Natural killer cell treated with Interleukin-12 subunit alpha and Interleukin-12 subunit beta and Interleukin-15 and Interleukin-18, amount 100 ng/mL, for 72 hours (primary cell): ENCODE measurements around the gene PRCD. TPM values are rescaled to one million over a fixed set of nuclear protein-coding genes. Genes with fewer than 3 reads are reported as not detected.

Source experiments
- ATAC-seq, 2 donors: fragments of 150-1000 bp; cut with Tn5 transposase in 1 of 2; sonication (Bioruptor Pico), chemical (Tn5 transposase) in 1 of 2; 2 replicates each; pipeline ENCODE4 v1.10.0; 2021
- DNase-seq: peaks from one replicate; pipeline ENCODE4 v3.0.0; 2022; ENCODE audit warnings: low spot score
- H3K27ac Mint-ChIP-seq, 2 donors: 1 replicate in 1 of 2; 2 replicates in 1 of 2; pipeline ENCODE4 v1.8.0; 2022; ENCODE audit warnings: mixed read lengths in 2 of 2, mild to moderate bottlenecking in 1 of 2, moderate library complexity in 1 of 2
- H3K27me3 Mint-ChIP-seq, 2 donors: 1 replicate in 1 of 2; 2 replicates in 1 of 2; pipeline ENCODE4 v1.8.0; 2022; ENCODE audit warnings: mixed read lengths in 2 of 2
- H3K36me3 Mint-ChIP-seq: one replicate; pipeline ENCODE4 v1.8.0; 2022; ENCODE audit warnings: mixed read lengths
- H3K4me1 Mint-ChIP-seq, 2 donors: 1 replicate in 1 of 2; 2 replicates in 1 of 2; pipeline ENCODE4 v1.8.0; 2022; ENCODE audit warnings: low read depth in 2 of 2, mixed read lengths in 2 of 2, mild to moderate bottlenecking in 1 of 2
- H3K4me3 Mint-ChIP-seq: one replicate; pipeline ENCODE4 v1.8.0; 2022; ENCODE audit warnings: mixed read lengths
- H3K9me3 Mint-ChIP-seq: 2 replicates; pipeline ENCODE4 v1.8.0; 2022; ENCODE audit warnings: mixed read lengths
- total RNA-seq, 2 donors: library from RNA; stranded (reverse); gene quantifications; one replicate each; pipeline ENCODE4 v1.2.3, GENCODE V29; 2022

The PRCD gene
- total RNA-seq, 2 donors from 2014 or later, result 0.78 TPM; not detected in 1

GRCh38 chr17:76536511-76537287, 3.1 kb upstream of the PRCD start:
- H3K4me3 Mint-ChIP-seq, result no peak overlapping the region
- H3K36me3 Mint-ChIP-seq, result no peaks in the 10 kb centered on the region
- H3K9me3 Mint-ChIP-seq, result no peaks in the 10 kb centered on the region
- H3K27ac Mint-ChIP-seq, result no peak overlapping the region
- peaks cover 8 to 15% of the 10 kb centered on the region in 2 donors for H3K4me1 Mint-ChIP-seq
- no peak for DNase-seq
- H3K27me3 Mint-ChIP-seq, result peaks cover 11 to 13% of the 10 kb centered on the region in 2 donors
- no peak for ATAC-seq

DNA sequence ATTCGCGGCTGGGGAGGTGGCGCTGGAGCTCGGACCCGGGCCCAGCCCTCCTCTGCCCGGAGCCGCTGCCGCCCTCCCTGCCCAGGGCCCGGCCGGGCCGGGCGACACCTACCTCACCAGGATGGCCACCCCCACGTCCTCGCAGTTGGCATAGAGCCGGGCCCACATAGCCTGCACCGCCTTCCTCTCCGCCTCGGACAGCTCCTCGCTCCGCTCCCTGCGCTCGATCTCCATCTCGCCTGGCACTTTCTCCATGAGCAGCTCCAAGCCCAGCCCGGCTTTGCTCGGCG, 2.6 kb upstream of the PRCD start:
- Mint-ChIP-seq H3K27me3 (peaks cover 11 to 19% of the 10 kb centered on the region in 2 donors), H3K9me3 (no peaks in the 10 kb centered on the region), H3K4me1 (peaks cover 8 to 16% of the 10 kb centered on the region in 2 donors), H3K4me3 (no peak overlapping the region), H3K36me3 (no peaks in the 10 kb centered on the region), H3K27ac (no peak overlapping the region)
- DNase-seq (no peak), ATAC-seq (peak in 1 of 2 donors; percentile 5)

- DNase-seq (no peak), ATAC-seq (peak; percentile 37 to 58)
- H3K27me3 Mint-ChIP-seq, result peaks cover 11 to 19% of the 10 kb centered on the region in 2 donors
These were observed 2.1 kb upstream of the PRCD start, which contains the start of gene CYGB for GRCh38 chr17:76537578-76538280. CYGB (minus strand) TSS chr17:76537709; CDS start chr17:76537542, 167 bp downstream.

GRCh38 chr17:76538281-76538931, 1.4 kb upstream of the PRCD start:
- H3K4me3 Mint-ChIP-seq, result peak overlapping the region; percentile 38
- peaks cover 11 to 19% of the 10 kb centered on the region in 2 donors for H3K27me3 Mint-ChIP-seq
- H3K9me3 Mint-ChIP-seq, result no peaks in the 10 kb centered on the region
- DNase-seq, result no peak
- no peak overlapping the region for H3K27ac Mint-ChIP-seq
- no peaks in the 10 kb centered on the region for H3K36me3 Mint-ChIP-seq
- ATAC-seq, result no peak
- peaks cover 13 to 25% of the 10 kb centered on the region in 2 donors for H3K4me1 Mint-ChIP-seq

More at GRCh38 chr17:76537578-76538280, 2.1 kb upstream of the PRCD start, which contains the start of gene CYGB:
- Mint-ChIP-seq H3K4me3 (no peak within 1 kb of the TSS), H3K4me1 (peaks cover 12 to 21% of the 10 kb centered on the region in 2 donors), H3K36me3 (no peaks in the 10 kb centered on the region), H3K27ac (no peak within 1 kb of the TSS), H3K9me3 (no peaks in the 10 kb centered on the region)

- H3K36me3 Mint-ChIP-seq, result no peaks in the 10 kb centered on the region
- H3K9me3 Mint-ChIP-seq, result no peaks in the 10 kb centered on the region
- H3K4me3 Mint-ChIP-seq, result peak overlapping the region; percentile 38
- peak overlapping the region in 1 of 2 donors; percentile 51 for H3K27ac Mint-ChIP-seq
- no peak for ATAC-seq
- no peak for DNase-seq
- peaks cover 18 to 30% of the 10 kb centered on the region in 2 donors for H3K4me1 Mint-ChIP-seq
- H3K27me3 Mint-ChIP-seq, result peaks cover 11 to 19% of the 10 kb centered on the region in 2 donors
These were observed 788 bp upstream of the PRCD start for GRCh38 chr17:76538941-76539570.

DNA sequence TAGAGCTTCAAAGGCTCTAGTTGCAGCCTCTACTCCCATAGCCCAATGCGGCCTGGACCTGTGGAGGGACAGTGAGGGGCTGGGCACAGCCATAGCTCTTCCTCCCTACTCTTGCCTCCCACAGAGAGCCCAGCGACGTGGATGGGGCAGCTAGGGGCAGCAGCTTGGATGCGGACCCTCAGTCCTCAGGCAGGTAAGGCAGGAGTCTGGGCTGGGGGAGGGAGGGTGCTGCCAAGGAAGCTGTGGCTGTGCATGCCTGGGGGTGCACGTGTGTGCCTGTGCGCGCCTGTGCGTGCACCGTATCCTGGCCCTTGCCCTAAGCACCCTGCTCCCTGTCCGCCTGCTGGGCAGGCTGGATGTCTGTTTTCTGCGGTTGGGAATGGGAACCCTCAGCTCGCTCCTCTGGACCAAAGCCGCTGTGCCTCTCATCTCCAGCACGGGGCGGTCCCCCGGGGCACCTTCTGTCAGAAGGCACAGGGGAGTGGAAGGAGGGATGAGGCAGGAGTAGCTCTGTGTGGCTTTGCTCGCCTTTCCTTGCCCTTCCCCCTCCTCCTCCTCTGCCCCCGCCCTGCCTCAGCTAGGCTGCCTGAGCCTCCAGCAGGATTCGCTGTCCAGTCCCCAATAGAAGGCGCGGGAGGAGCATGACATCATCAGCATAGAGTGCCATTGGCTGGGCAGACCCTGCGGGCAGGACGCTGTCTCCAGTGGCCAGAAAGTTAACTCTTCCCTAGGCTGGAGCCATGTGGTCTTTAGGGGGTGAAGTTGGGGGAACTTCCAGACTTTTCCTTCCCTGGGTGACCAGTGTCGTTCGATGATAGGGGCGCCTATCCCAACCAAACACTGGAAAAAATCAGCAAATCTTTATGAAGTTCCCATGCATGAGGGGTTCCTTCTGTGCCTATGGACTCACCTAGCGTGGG, 797 bp downstream of the PRCD start:
- DNase-seq (no peak), ATAC-seq (peak; percentile 54 to 71)
- Mint-ChIP-seq H3K36me3 (no peaks in the 10 kb centered on the region), H3K9me3 (no peaks in the 10 kb centered on the region), H3K4me1 (peaks cover 18 to 36% of the 10 kb centered on the region in 2 donors), H3K27ac (no peak overlapping the region), H3K27me3 (peaks cover 11 to 17% of the 10 kb centered on the region in 2 donors), H3K4me3 (no peak overlapping the region)

- DNase-seq (no peak), ATAC-seq (no peak)
- Mint-ChIP-seq H3K4me3 (no peak overlapping the region), H3K27me3 (peaks cover 11 to 14% of the 10 kb centered on the region in 2 donors), H3K9me3 (no peaks in the 10 kb centered on the region), H3K27ac (peak overlapping the region in 1 of 2 donors; percentile 76), H3K4me1 (peaks cover 18 to 37% of the 10 kb centered on the region in 2 donors), H3K36me3 (no peaks in the 10 kb centered on the region)
These were observed 2.1 kb downstream of the PRCD start for GRCh38 chr17:76541739-76542454.

DNA sequence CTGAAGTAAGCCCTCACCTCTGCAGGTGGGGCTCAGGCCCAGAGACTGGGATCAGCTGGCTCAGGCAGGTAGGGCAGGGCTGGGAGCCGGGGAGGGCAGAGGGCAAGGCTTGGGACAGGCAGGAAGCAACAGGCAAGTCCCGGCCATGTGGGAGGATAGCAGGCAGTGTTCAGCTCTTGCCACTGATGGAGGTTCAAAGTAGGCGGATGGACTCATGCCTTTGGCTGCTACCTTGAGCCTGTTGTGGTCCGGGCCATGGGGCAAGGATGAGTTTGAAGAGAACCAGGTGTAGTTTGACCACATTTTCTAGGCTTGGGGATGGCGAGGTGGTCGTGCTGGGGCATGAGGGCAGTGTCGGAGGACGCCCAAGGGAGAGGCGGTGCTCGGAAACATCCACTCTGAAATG, 2.7 kb downstream of the PRCD start:
- Mint-ChIP-seq H3K27ac (peak overlapping the region in 1 of 2 donors; percentile 76), H3K4me3 (peak overlapping the region; percentile 30), H3K27me3 (peaks cover 11 to 14% of the 10 kb centered on the region in 2 donors), H3K36me3 (no peaks in the 10 kb centered on the region), H3K4me1 (peaks cover 18 to 37% of the 10 kb centered on the region in 2 donors), H3K9me3 (no peaks in the 10 kb centered on the region)
- ATAC-seq (no peak), DNase-seq (no peak)

GRCh38 chr17:76542984-76543383, 3.1 kb downstream of the PRCD start:
- no peaks in the 10 kb centered on the region for H3K9me3 Mint-ChIP-seq
- DNase-seq (no peak), ATAC-seq (no peak)
- no peaks in the 10 kb centered on the region for H3K36me3 Mint-ChIP-seq
- H3K4me3 Mint-ChIP-seq, result peak overlapping the region; percentile 30
- peak overlapping the region in 1 of 2 donors; percentile 76 for H3K27ac Mint-ChIP-seq
- H3K4me1 Mint-ChIP-seq, result peaks cover 18 to 37% of the 10 kb centered on the region in 2 donors
- peaks cover 11 to 14% of the 10 kb centered on the region in 2 donors for H3K27me3 Mint-ChIP-seq

GRCh38 chr17:76543482-76543825, 3.6 kb downstream of the PRCD start:
- H3K9me3 Mint-ChIP-seq, result no peaks in the 10 kb centered on the region
- H3K27ac Mint-ChIP-seq, result peak overlapping the region in 1 of 2 donors; percentile 76
- peaks cover 18 to 37% of the 10 kb centered on the region in 2 donors for H3K4me1 Mint-ChIP-seq
- DNase-seq (peak; percentile 72), ATAC-seq (peak; percentile 54 to 72)
- no peaks in the 10 kb centered on the region for H3K36me3 Mint-ChIP-seq
- peak overlapping the region; percentile 40 for H3K4me3 Mint-ChIP-seq
- H3K27me3 Mint-ChIP-seq, result peaks cover 11 to 14% of the 10 kb centered on the region in 2 donors

DNA sequence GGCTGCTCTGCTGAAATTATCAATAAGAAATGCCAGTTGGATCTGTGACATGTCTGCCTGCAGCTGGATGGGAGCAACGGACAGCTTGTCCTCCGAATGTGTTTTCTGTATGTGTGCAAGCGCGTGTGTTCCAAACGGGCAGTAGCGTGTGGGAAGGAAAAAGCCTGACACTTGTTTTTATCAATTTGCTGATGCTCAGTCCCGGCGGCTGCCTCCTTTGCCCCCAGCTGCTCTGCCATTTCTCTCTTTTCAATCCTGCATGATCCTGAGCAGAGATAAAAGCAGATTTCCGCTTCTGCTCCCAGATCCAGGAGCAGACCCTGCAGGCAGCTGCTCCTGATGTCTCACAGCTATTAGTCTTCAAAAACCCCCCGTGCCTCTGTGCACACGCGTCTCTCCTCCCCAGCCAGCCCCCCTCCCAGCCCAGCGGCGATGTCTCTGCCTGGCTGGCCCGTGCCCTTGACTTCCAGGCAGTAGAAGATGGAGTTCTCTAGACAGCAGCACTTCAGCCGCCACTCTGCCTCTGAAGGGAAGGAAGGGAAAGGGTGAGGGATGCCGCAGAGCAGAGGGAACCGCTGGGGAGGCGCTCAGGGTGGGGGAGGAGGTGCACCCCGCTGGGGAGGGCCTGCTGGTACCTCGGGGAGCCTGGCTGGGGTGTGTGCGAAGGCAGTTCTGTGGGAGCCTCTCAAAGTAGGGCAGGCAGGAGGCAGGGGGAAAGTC, 4.1 kb downstream of the PRCD start:
- peak overlapping the region; percentile 40 for H3K4me3 Mint-ChIP-seq
- H3K4me1 Mint-ChIP-seq, result peaks cover 18 to 37% of the 10 kb centered on the region in 2 donors
- peaks cover 8 to 12% of the 10 kb centered on the region in 2 donors for H3K27me3 Mint-ChIP-seq
- DNase-seq, result no peak
- H3K27ac Mint-ChIP-seq, result peak overlapping the region in 1 of 2 donors; percentile 76
- H3K9me3 Mint-ChIP-seq, result no peaks in the 10 kb centered on the region
- no peak for ATAC-seq
- H3K36me3 Mint-ChIP-seq, result no peaks in the 10 kb centered on the region
